GM19035 (cell line): Measurements from ENCODE around the gene LUZP1.

Experiments
- ATAC-seq: cut with Tn5 transposase; IDR thresholded peaks from one replicate; pipeline ENCODE4 v1.9.1; 2021; ENCODE audit not compliant: unreplicated experiment

The LUZP1 gene

DNA sequence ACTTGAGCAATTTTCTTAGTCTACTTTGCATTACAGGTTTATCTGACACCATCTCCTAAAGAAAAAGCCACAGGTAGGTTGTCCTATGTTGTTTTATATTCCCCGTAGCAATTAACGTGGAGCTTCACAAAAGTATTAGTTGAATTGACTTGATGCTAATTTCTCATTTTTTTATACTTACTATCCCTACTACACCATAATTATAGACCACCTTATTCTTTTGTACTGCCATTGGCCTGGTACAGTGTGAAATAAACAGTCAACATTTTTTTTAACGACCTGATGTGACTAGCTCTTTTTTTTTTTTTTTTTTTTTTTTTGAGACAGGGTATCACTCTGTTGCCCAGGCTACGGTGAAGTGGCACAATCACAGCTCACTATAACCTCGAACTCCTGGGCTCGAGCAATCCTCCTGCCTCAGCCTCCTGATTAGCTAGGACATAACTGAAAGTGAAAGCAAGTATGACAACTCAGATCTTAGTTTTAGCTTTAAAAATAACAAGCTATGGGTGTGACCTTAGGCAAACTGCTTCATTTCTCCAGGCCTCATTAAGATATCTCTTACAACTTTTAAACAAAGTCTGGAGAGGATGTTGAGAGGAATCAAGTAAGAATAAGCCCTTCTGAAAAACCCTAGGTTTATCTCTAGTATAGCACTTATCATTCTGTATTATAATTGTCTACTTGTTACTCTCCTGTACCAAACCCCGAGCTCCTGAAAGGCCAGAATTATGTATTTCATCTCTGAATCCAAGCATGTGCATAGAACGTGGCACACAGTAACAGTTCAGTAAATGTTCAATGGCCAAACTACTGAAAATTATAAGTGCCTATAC, 49.5 kb downstream of the LUZP1 start:
- no peak for ATAC-seq

DNA sequence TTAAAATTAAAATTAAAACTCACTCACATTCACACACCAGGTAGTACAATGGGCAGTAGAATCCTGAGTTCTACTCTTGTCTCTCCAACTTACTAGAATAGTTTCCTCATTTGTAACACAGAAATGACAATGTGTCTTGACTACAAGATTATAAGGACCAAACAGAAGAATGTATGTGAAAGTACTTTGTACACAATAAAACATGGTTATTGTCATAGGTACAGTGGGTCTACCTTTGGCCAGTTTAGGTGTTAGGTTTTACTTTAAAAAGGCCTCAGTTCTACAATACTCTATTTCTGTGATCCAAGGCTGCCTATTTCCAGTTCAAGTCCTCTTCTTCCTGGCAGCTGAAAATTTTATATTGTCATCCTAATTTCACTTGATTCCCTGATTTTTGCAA, 50.2 kb downstream of the LUZP1 start:
- no peak for ATAC-seq

DNA sequence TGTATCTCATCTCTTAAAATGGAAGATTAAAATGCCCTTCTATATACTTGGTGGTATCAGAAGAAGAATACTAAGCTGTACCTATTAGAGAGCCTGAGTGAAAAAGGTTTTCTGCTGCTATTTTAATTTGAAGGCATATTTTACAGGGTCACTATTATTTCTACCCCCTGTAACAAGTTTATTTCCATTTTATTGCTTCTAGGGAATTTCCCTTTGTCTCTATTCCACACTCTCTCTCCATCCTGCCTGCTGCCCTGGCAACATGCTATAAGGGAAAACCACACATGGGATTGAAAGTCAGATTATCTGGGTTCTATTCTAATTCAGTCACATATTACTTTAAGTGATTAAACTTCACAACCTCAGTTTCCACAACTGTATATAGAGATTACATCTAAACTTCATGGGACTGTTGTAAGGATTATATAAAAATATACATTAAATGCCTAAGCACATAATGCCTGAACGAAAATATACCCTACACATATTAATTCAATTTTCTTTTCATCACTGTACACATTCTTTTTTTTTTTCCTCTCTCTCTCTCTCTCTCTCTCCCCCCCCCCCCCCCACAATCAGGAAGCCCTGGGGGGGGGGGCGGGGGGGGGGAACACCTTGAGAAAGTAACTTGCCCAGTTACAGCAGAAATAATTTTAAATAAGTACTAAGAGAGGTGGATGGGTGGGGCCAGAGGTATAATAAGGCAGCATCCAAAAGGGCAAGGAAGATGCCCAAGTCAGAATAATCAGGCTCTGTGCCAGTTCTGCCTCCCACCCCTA, 51.5 kb downstream of the LUZP1 start:
- ATAC-seq, result no peak

DNA sequence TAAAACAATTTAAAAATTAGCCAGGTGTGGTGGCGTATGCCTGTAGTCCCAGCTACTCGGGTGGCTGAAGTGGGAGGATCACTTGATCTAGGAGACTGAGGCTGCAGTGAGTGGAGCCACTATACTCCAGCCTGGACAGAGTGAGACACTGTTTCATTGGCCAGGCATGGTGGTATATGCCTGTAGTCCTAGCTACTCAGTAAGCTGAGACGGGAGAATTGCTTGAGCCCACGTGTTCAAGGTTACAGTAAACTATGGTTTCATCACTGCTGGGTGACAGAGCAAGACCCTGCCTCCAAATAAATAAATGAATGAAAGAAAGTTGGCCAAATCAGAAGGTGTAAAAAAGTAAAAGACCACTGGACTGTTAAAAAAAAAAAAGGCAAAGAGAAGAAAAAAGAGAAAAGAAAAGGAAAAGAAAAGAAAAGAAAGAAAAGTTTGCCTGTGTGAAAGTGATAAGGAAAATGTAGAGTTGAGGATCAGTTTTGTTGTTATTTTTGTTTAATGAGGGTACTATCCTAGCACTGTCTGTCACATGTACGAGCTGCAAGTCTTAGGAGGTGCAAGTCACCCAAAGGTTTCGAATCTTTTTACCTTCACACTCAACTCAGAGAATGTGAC, 52.3 kb downstream of the LUZP1 start:
- ATAC-seq, result no peak

DNA sequence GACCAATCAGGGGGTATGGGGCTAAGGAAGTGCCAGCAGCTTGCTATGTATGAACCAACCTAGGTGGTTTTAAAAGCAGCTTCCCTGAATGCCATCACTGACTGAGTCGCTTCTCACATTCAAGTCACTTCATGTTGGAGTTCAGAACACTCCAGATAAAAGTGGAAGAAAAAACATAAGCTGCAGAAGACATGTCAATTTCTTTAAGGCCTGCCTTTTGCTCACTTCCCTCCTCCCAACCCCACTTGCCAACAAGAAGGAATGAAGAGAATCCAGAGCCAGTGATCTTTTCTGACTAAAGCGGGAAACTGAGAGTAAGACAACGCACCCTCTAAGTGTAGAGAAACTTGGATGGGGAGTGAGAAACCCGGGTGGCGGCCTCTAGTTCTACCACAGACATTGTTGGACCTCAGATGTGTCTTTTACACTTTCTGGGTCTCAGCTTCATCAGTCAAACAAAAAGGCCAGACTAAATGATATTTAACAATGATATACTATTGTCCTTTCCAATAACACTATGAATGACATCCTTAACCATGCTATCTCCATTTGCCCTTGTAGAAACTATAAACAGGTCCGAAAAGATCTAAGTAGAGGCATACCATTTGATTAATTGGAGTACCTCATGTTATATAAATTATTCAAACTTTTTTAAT, 54.1 kb downstream of the LUZP1 start:
- no peak for ATAC-seq

DNA sequence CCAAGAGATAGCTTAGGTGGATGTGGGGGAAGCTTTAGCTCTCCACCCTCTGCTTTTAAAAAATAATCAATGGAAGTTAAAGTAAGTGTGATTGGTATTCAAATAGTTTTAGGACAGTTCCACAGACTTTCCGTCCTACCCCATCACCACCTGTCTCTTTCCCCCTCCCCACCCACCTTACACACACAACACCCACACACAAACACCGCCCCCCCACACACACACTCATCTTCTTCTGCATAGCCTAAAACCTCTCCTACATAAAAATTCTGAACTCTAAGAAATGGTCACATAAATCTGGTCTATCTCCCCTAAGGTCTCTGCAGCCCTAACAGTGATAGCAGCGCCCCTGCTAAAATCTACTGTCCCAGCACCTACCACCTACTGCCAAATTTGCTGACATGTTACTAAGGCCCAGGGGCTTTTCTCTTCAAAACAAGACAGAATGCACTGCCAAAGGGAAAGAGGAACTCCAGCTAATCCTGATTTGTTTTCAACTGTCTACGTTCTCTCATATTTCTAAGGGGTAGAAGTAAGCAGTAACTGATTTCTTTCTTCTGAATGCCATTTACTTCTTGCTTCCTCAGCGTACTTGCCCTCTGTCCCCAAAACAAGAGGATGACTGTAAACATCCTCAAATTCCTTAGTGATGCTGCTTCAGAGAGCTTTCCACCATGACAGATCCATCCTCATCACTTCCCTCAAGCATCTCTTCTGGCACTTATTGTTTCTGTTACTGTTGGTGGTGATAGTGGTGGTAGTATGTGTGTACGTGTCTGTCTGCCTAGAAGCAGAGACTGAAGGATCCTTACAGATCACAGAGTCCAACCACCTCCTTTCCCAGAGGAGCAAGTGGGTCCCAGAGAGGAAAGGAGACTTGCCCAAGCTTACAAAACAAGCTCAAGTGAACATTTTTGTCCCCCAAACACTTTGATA, 56.8 kb downstream of the LUZP1 start:
- no peak for ATAC-seq

DNA sequence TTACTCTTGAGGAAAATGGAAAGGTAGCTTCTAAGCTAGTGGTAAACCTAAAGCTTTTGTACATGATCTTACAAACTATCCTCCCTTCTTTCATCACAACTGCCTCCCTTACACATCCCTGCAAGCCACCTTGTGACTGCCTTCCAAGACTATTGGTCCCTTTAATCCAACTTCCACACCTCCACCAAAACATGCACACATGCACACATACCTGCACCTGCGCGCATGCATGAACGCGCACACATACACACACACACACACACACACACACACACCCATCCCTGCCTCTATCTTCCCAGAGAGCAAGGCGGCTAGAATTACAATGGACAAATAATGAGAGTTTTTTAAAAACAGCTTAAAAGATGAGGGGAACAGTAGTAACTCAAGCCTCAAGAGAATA, 58.3 kb downstream of the LUZP1 start:
- no peak for ATAC-seq

DNA sequence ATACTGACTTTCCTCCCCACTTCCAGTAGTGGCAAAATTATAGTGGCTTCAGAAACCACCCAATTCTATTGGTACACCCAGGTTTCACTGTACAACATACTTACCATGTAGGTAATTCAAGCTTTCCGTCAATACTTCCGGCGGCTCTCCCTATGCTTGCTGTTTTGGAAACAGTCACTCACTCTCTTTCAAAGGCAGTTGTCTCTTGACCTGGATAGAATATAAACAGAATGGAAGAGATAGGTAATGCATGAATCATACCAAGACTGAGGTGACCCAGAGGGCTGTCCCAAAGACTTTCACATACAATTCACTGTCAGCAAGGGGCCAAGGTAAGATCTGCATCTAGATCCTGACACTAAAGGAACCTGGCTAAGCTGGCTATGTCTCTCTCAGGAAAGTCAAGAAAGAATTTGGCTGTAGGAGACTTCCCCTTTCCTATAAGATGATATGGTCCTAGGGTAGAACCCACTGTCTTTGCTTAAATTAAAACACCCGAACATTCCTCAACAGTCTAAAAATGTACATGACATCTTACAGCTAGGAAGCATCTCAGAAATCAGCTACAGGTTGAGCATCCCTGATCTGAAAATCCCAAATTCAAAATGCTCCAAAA, 59.6 kb downstream of the LUZP1 start:
- no peak for ATAC-seq

DNA sequence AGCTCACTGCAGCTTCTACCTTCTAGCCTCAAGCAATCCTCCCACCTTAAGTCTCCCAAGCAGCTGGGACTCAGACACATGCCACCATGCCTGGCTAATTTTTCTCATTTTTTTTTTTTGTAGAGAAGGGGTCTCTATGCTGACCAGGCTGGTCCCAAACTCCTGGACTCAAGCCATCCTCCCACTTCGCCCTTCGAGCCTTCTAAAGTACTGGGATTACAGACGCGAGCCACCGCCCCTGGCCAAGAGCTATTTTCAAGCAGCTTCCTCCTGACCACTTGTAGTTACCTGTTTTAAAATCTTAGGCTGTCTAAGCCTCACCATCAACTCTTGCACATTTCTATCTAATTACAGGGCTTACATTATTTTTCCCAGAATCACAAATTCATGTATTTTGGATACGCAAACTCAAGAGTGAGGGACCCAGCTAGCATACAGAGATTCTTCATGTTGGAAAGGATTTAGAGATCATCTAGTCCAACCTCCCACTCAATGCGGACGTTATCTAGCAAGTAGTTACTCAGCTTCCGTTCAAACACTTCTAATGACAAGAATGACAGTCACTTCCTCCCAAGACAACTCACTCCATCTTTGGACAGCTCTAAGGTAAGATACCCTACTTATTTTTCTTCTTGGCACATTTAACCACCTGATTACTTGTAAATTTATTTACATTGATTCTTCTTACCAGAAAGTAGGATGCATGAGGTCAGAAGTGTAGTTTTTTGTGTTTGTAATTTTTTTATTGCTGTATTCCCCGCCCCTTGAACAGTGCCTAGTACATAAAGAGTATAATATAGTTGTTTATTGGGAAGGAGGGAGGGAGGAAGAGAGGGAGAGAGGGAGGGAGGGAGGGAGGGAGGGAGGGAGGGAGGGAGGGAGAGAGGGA, 65.4 kb downstream of the LUZP1 start:
- ATAC-seq, result no peak

DNA sequence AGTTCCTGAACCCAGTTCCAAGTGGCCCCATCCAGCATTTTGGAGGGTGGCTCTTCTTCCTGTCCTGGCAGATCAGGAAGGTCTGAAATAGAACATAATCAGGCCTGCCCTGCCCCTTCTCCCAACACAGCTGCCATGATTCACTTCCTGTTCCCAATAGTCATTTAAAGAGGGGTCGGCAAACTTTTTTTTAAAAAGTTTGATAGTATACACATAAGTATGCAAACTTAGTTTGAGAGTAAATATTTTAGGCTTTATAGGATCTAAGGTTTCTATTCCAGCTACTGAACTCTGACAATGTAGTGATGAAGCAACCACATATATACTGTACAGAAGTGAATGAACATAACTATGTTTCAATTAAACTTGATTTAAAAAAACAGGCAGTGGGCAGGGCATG, 66.4 kb downstream of the LUZP1 start:
- no peak for ATAC-seq

DNA sequence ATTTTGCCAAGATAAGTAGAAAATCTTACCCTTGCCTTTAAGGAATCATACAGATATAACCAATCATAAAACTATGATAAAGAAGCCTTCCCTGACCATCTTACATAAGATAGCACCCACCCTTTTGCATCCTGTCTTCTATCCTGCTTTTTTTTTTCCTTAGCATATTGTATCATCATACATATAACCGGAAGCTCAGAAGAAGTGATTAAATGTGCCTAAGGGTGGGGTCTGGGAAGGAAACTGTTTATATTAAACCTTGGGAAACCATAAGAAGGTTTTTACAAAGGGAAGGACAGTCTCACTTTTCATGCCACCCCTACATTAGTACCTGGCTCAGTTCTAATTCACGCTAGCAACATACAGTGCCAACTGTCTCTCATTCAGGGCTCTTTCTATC, 66.8 kb downstream of the LUZP1 start:
- no peak for ATAC-seq

DNA sequence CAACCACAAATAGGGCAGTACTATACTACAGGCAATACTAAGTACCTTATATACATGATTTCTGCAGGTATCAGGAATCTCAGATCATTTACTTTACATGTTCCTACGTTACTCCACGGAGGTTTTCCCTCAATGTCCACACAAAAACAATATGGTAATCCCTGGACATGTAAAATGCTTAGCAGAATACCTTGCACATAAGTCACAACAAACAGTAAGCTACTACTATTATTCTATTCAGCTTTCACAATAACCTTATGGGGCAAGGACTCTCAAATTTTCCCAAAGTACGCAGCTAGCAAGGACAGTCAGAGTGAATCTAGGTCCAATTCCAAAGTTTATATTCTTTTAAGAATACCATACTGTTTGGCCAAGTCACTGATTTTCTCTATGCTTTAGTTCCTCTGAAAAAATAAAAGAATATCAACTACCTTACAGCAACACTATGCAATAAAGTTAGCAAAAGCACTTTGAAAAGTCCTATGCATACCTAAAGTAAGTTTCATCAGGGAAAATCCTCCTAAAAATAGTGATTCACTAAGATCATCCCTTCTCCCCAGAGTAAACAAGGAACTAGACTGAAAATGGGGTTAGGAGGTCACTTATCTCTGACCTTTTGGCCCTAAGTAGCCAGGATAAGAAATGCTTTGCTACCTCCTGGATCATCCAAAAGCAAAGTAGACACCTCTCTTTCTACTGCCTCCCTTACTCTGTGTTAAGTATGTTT, 67.4 kb downstream of the LUZP1 start:
- no peak for ATAC-seq

DNA sequence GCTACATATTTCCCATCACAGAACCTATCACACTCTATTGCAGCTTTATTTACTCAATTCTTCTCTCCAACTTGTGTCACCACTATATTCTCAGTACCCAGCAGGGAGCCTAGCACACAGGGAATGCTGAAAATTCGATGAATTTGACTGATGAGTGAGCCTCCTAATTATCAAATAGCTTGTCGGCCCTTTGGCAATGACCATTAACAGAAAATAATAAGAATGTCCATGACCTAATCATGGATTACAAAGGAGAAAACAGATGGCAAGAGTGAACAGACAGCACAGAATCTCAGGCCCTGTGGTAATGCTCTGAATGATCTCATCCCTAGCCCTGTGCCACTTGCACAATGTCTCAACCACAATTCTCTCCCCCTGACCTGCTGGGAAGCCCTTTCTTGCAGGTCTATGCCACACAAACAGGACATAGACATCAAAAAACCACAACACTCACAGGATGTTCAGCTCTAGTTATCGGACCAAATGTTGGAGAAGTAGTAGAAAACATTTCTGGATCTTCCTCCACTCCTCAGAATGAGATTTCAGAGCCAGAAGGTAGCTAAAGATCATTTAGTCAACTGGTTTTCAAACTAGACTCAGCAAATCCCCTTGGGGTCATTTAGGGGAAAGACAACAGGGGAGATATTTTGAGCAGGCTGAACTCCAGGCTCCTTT, 68.4 kb downstream of the LUZP1 start:
- ATAC-seq, result no peak

DNA sequence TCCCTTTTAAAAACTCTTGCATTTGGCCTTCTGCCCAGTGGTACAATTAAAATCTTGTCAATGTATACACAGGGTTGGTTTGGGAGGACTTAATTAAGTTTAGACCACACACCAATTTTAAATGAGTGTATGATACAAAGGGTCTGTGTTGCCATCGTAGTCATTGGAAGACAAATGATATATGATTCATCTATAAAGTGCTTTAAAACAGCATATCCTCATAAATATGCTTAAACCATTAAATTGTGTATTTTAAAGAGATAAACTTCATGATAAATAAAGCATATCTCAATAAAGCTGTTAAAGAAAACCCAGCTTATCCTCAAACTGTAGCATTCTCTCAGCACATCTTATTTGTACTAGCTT, 69.5 kb downstream of the LUZP1 start:
- no peak for ATAC-seq

DNA sequence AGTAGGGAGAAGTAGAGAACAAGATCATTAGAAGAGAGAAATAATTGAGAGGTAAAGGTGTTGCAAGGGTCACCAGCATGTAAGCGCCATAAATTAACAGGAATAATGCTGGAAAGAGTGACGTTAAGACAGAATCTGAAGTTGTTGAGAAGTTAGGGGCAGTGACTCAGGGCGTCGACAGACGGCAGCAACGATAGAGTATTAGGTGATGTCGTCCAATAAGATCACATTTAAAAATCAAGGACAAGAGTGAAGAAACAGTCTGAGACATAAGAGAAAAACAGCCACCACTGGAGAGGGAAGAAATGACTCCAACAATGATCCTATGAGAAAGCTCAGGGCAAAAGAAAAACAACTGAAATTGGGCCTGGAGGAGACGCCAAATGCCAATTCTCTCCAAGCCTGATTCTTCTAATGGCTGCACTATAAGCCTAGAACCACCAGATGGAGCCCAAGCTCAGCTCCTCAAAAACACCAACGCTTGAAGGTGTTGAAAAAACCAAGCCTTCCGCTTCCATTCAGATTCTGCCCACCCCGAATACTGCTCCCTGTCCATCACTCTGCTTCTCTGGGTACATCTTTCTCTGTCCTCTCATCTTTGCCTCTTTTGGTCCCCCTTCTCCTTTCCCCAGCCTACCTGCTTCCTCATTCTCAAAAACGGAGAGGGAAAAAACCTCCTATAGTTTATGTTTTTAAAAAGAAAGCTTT, 70.0 kb downstream of the LUZP1 start:
- no peak for ATAC-seq

DNA sequence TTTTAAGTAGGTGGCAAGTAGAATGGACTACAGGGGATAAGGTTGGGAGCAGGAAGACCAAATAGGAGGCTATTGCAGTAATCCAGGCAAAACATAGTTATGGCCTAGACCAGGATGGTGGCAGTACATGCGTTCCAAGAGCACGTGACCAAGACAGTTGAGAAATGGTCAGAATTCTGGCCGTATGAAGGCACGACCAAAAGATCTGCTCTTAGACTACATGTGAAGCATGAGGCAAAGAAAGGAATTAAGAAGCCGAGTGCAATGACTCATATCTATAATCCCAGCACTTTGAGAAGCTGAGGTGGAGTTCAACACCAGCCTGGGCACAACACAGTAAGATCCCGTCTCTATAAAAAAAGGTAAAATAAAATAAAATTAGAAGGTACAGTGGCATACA, 71.3 kb downstream of the LUZP1 start:
- no peak for ATAC-seq

DNA sequence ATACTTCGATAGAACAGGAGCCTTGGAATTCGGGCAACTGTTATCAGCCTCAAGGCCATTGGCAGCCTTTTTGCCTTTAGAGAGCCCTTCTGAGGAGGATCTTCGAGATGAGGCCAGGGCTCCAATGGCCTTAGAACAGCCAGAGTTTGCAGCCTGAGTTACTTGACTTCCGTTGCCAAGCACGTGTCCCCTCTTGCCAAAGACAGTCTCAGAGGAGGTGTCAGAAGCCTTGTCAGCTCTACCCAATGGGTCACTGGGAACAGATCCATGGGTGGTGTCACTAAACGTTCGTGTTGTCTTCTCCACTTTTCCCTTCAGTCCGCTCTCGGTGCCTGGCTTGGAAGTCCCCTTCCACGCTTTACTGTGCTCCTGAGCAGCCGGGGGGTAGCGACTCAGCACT, 76.2 kb downstream of the LUZP1 start:
- no peak for ATAC-seq
